K562 (cell line): ENCODE data around the gene MBNL1. TPM values are rescaled to one million over a fixed set of nuclear protein-coding genes. Genes with fewer than 3 reads are reported as not detected.

Experiments used
- MGA ChIP-seq: fragments of 450-650 bp; IDR thresholded peaks from 2 replicates; pipeline ENCODE4 v1.6.1; 2016; ENCODE audit warnings: mild to moderate bottlenecking, moderate library complexity
- ZNF76 ChIP-seq: fragments of 250-450 bp; sonication (Bioruptor Pico); IDR thresholded peaks from 2 replicates; pipeline ENCODE4 v1.4.0; 2020; ENCODE audit warnings: mild to moderate bottlenecking, moderate library complexity, borderline replicate concordance
- polyA plus RNA-seq, 8 experiments: library from polyadenylated mRNA; depleted of rRNA in 4 of 8; stranded (reverse) in 5 of 8; unstranded in 3 of 8; fragments of >200 nt; fragmentation: Nextera tagmentation in 2 of 8; fragmentation: Illumina TruSeq in 1 of 8; extraction: Ambion mirVana in 2 of 8; extraction: Trizol in 1 of 8; gene quantifications; 2 replicates each; pipeline versions ENCODE4 v1.2.1 to v1.2.3, GENCODE V29; 2011 to 2014; ENCODE audit warnings: inconsistent platforms in 1 of 8, missing spikeins in 1 of 8
- total RNA-seq, 7 experiments: library from RNA; depleted of rRNA in 6 of 7; stranded (reverse); fragments of >200 nt in 6 of 7; fragmentation: Illumina TruSeq in 2 of 7; extraction: Trizol in 2 of 7; gene quantifications; 2 replicates each; pipeline versions ENCODE4 v1.2.1 to v1.2.3, GENCODE V29; 2011 to 2021; ENCODE audit warnings: low replicate concordance in 1 of 7
- TF ChIP-seq, protein P1 (sequence below): fragments of 200-600 bp; sonication (generic); IDR thresholded peaks from one replicate; pipeline ENCODE4 v1.6.1; 2012; ENCODE audit warnings: mild to moderate bottlenecking, low read depth, low read length, inconsistent platforms

The MBNL1 gene
- total and polyA plus RNA-seq, 9 of the 15 experiments (the other 6 are each of a cell fraction or from before 2014, with no cell fraction given) = 70.3 to 243 (median 220) TPM

DNA sequence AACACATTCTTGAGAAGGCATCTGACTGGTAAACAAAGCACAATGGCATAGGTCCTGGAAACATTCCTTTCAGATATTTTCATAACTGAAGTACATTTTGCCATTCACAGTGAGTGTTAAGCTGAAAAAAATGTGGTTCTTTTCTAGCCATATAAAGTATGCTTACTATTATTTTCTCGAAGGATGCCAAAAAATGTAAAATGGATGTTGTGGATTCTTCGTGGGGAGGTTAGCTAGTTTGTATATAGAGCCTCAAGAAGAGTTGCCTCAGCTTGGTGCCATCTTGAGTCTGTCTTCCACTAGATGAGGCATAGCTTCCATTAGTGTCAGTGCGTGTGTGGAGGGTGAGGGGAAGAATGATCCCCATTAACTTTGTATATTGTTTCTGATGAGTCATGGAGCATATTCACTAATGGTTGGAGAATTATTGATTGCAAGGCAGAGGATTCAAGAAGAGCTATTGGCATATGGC, 4.1 kb downstream of the MBNL1 start (continued):
- TF ChIP-seq, protein P1, sequence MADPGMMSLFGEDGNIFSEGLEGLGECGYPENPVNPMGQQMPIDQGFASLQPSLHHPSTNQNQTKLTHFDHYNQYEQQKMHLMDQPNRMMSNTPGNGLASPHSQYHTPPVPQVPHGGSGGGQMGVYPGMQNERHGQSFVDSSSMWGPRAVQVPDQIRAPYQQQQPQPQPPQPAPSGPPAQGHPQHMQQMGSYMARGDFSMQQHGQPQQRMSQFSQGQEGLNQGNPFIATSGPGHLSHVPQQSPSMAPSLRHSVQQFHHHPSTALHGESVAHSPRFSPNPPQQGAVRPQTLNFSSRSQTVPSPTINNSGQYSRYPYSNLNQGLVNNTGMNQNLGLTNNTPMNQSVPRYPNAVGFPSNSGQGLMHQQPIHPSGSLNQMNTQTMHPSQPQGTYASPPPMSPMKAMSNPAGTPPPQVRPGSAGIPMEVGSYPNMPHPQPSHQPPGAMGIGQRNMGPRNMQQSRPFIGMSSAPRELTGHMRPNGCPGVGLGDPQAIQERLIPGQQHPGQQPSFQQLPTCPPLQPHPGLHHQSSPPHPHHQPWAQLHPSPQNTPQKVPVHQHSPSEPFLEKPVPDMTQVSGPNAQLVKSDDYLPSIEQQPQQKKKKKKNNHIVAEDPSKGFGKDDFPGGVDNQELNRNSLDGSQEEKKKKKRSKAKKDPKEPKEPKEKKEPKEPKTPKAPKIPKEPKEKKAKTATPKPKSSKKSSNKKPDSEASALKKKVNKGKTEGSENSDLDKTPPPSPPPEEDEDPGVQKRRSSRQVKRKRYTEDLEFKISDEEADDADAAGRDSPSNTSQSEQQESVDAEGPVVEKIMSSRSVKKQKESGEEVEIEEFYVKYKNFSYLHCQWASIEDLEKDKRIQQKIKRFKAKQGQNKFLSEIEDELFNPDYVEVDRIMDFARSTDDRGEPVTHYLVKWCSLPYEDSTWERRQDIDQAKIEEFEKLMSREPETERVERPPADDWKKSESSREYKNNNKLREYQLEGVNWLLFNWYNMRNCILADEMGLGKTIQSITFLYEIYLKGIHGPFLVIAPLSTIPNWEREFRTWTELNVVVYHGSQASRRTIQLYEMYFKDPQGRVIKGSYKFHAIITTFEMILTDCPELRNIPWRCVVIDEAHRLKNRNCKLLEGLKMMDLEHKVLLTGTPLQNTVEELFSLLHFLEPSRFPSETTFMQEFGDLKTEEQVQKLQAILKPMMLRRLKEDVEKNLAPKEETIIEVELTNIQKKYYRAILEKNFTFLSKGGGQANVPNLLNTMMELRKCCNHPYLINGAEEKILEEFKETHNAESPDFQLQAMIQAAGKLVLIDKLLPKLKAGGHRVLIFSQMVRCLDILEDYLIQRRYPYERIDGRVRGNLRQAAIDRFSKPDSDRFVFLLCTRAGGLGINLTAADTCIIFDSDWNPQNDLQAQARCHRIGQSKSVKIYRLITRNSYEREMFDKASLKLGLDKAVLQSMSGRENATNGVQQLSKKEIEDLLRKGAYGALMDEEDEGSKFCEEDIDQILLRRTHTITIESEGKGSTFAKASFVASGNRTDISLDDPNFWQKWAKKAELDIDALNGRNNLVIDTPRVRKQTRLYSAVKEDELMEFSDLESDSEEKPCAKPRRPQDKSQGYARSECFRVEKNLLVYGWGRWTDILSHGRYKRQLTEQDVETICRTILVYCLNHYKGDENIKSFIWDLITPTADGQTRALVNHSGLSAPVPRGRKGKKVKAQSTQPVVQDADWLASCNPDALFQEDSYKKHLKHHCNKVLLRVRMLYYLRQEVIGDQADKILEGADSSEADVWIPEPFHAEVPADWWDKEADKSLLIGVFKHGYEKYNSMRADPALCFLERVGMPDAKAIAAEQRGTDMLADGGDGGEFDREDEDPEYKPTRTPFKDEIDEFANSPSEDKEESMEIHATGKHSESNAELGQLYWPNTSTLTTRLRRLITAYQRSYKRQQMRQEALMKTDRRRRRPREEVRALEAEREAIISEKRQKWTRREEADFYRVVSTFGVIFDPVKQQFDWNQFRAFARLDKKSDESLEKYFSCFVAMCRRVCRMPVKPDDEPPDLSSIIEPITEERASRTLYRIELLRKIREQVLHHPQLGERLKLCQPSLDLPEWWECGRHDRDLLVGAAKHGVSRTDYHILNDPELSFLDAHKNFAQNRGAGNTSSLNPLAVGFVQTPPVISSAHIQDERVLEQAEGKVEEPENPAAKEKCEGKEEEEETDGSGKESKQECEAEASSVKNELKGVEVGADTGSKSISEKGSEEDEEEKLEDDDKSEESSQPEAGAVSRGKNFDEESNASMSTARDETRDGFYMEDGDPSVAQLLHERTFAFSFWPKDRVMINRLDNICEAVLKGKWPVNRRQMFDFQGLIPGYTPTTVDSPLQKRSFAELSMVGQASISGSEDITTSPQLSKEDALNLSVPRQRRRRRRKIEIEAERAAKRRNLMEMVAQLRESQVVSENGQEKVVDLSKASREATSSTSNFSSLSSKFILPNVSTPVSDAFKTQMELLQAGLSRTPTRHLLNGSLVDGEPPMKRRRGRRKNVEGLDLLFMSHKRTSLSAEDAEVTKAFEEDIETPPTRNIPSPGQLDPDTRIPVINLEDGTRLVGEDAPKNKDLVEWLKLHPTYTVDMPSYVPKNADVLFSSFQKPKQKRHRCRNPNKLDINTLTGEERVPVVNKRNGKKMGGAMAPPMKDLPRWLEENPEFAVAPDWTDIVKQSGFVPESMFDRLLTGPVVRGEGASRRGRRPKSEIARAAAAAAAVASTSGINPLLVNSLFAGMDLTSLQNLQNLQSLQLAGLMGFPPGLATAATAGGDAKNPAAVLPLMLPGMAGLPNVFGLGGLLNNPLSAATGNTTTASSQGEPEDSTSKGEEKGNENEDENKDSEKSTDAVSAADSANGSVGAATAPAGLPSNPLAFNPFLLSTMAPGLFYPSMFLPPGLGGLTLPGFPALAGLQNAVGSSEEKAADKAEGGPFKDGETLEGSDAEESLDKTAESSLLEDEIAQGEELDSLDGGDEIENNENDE = no peak
- no peak for TF ChIP-seq MGA
- no peak for TF ChIP-seq ZNF76 (CRISPR knock-in tag)
